ENCODE results near the gene SAMD4B. TPM values are rescaled to one million over a fixed set of nuclear protein-coding genes. Genes with fewer than 3 reads are reported as not detected.

SAMD4B gene
- total and polyA plus RNA-seq, 9 of the 15 experiments (the other 6 are each of a cell fraction or from before 2014, with no cell fraction given) = 3.4 to 90.5 (median 38.0) TPM

DNA sequence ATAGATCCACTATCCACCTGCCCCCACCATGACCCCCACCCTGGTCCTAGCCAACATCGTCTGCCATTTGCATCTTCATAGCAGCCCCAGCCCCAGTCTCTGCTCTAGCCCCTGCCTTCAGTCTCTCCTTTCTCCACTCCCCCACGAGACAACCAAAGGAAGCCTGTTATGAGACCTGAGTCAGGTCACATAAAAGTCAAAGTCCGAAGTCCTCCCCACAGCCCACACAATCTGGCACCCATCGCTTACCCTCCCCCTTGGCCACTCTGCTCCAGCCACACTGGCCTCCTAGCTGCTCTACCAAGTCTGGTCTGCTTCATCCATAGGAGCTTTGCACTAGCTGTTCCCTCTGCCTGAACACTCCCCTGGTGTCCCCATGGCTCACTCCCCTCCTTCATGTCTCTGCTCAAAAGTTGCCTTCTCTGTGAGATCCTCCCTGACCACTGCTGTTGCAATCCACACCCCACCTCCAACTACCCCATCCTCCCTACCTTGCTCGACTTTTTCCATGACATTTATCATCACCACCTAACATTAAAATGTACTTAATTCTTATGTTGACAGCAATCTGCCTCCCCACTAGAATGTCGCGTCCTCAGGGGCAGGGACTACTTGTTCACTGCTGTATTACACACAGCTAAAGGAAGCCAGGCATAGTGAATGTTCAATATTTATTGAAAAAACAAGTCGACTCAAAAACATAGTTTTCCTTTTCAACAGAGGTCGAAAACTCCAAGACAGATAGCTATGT lies 69.0 kb downstream of the SAMD4B start (continued):
- TF ChIP-seq, protein P1, sequence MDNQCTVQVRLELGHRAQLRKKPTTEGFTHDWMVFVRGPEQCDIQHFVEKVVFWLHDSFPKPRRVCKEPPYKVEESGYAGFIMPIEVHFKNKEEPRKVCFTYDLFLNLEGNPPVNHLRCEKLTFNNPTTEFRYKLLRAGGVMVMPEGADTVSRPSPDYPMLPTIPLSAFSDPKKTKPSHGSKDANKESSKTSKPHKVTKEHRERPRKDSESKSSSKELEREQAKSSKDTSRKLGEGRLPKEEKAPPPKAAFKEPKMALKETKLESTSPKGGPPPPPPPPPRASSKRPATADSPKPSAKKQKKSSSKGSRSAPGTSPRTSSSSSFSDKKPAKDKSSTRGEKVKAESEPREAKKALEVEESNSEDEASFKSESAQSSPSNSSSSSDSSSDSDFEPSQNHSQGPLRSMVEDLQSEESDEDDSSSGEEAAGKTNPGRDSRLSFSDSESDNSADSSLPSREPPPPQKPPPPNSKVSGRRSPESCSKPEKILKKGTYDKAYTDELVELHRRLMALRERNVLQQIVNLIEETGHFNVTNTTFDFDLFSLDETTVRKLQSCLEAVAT (IDR thresholded peaks at IDR 0.05) = 0 out of 4 replicates have a peak, but pooled peaks of 1 of the 2 experiments have one; percentile 28
- no peak for TF ChIP-seq HDAC6 (IDR thresholded peaks at IDR 0.05; ENCODE audit: low read depth, low read length)
- no peak for TF ChIP-seq U2AF2 (optimal IDR thresholded peaks at IDR 0.05; ENCODE audit: low read depth, low read length)
- no peak for TF ChIP-seq CHD4 (IDR thresholded peaks at IDR 0.05; ENCODE audit: insufficient read depth, insufficient replicate concordance, low read depth, low read length, poor library complexity, severe bottlenecking)
- TF ChIP-seq, protein P2, sequence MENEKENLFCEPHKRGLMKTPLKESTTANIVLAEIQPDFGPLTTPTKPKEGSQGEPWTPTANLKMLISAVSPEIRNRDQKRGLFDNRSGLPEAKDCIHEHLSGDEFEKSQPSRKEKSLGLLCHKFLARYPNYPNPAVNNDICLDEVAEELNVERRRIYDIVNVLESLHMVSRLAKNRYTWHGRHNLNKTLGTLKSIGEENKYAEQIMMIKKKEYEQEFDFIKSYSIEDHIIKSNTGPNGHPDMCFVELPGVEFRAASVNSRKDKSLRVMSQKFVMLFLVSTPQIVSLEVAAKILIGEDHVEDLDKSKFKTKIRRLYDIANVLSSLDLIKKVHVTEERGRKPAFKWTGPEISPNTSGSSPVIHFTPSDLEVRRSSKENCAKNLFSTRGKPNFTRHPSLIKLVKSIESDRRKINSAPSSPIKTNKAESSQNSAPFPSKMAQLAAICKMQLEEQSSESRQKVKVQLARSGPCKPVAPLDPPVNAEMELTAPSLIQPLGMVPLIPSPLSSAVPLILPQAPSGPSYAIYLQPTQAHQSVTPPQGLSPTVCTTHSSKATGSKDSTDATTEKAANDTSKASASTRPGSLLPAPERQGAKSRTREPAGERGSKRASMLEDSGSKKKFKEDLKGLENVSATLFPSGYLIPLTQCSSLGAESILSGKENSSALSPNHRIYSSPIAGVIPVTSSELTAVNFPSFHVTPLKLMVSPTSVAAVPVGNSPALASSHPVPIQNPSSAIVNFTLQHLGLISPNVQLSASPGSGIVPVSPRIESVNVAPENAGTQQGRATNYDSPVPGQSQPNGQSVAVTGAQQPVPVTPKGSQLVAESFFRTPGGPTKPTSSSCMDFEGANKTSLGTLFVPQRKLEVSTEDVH (IDR thresholded peaks at IDR 0.05; ENCODE audit: low read depth, partially characterized antibody) = no peak
- no peak for TF ChIP-seq SMARCB1 (IDR thresholded peaks at IDR 0.05; ENCODE audit: insufficient read length, low read depth)
- no peak for TF ChIP-seq ZNF551 (CRISPR knock-in tag; IDR thresholded peaks at IDR 0.05)
- TF ChIP-seq SNRNP70 (optimal IDR thresholded peaks at IDR 0.05; ENCODE audit: low read depth, low read length) = no peak
- no peak for TF ChIP-seq ZNF239 (CRISPR knock-in tag; IDR thresholded peaks at IDR 0.05)
- TF ChIP-seq NUFIP1 (IDR thresholded peaks at IDR 0.05; ENCODE audit: partially characterized antibody) = no peak
- no peak for TF ChIP-seq MAFK (IDR thresholded peaks at IDR 0.05; ENCODE audit: low read length)
- TF ChIP-seq, protein P3, sequence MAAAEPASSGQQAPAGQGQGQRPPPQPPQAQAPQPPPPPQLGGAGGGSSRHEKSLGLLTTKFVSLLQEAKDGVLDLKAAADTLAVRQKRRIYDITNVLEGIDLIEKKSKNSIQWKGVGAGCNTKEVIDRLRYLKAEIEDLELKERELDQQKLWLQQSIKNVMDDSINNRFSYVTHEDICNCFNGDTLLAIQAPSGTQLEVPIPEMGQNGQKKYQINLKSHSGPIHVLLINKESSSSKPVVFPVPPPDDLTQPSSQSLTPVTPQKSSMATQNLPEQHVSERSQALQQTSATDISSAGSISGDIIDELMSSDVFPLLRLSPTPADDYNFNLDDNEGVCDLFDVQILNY (CRISPR knock-in tag; IDR thresholded peaks at IDR 0.05) = no peak
- TF ChIP-seq ARID1B (IDR thresholded peaks at IDR 0.05) = no peak
- no peak for TF ChIP-seq HEY1 (CRISPR knock-in tag; IDR thresholded peaks at IDR 0.05; ENCODE audit: borderline replicate concordance)
- TF ChIP-seq, protein P4, sequence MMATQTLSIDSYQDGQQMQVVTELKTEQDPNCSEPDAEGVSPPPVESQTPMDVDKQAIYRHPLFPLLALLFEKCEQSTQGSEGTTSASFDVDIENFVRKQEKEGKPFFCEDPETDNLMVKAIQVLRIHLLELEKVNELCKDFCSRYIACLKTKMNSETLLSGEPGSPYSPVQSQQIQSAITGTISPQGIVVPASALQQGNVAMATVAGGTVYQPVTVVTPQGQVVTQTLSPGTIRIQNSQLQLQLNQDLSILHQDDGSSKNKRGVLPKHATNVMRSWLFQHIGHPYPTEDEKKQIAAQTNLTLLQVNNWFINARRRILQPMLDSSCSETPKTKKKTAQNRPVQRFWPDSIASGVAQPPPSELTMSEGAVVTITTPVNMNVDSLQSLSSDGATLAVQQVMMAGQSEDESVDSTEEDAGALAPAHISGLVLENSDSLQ (IDR thresholded peaks at IDR 0.05) = no peak
- TF ChIP-seq XRCC4 (IDR thresholded peaks at IDR 0.05; ENCODE audit: extremely low read depth, insufficient read depth, insufficient read length) = no peak
- 0 out of 2 replicates have a peak, but pooled peaks have one; percentile 4 for TF ChIP-seq NFIC (IDR thresholded peaks at IDR 0.05)
- TF ChIP-seq, protein P5, sequence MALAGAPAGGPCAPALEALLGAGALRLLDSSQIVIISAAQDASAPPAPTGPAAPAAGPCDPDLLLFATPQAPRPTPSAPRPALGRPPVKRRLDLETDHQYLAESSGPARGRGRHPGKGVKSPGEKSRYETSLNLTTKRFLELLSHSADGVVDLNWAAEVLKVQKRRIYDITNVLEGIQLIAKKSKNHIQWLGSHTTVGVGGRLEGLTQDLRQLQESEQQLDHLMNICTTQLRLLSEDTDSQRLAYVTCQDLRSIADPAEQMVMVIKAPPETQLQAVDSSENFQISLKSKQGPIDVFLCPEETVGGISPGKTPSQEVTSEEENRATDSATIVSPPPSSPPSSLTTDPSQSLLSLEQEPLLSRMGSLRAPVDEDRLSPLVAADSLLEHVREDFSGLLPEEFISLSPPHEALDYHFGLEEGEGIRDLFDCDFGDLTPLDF (CRISPR knock-in tag; IDR thresholded peaks at IDR 0.05) = no peak
- TF ChIP-seq NR2F6 (CRISPR knock-in tag; IDR thresholded peaks at IDR 0.05) = no peak
- no peak for TF ChIP-seq CEBPG (CRISPR knock-in tag; IDR thresholded peaks at IDR 0.05)
- no peak for TF ChIP-seq CEBPG (tag; conservative IDR thresholded peaks at IDR 0.05 in 1 of 2, IDR thresholded peaks at IDR 0.05 in 1 of 2)
- TF ChIP-seq POLR2A (conservative IDR thresholded peaks at IDR 0.05) = peak; percentile 23

Measured in K562 (cell line).